Measurements from ENCODE around the gene ADAD2. TPM values are rescaled to one million over a fixed set of nuclear protein-coding genes. Genes with fewer than 3 reads are reported as not detected.

The ADAD2 gene
- total and polyA plus RNA-seq, 2 donors (not counting 3 experiments of a cell fraction or from before 2014, with no cell fraction given), result 0.04 TPM; not detected in 1

DNA sequence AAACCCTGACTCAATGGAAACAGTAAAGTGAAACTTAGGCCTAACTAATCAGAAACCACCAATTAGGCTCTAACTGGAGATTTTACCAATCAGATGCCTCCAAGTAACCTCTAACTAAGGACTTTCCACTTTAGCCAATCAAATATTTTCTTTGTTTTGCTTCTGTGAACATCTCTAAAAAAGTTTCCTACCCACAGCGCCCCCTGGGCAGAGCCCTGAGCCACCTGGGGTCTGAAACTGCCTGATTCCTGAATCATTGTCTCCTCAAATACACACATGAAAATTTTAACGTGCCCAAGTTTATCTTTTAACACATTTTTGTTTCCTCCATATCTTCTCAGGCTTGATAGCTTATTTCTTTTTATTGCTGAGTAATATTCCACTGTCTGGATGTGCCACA is 19.0 kb downstream of the ADAD2 start:
- no TSS peak for BruUV-seq (replicated peaks)
- H3K9me1 ChIP-seq (replicated peaks; ENCODE audit: control insufficient read depth, extremely low read depth, insufficient read depth, low read length), result no peaks in the 10 kb centered on the region
- no peak overlapping the region for H3K4me2 ChIP-seq (ENCODE audit: insufficient read depth, low read length)
- no peak overlapping the region for H3K9ac ChIP-seq (replicated peaks; ENCODE audit: extremely low read depth, insufficient read depth, low read length)
- no peaks in the 10 kb centered on the region for H3K9me3 ChIP-seq (replicated peaks; ENCODE audit: control insufficient read depth, insufficient read depth, low read length)
- H4K20me1 ChIP-seq (replicated peaks; ENCODE audit: control insufficient read depth, extremely low read depth, insufficient read depth, low read length), result no peaks in the 10 kb centered on the region
- CTCF ChIA-PET, result no interaction called here
- no peaks in the 10 kb centered on the region for H3K27me3 ChIP-seq (ENCODE audit: control insufficient read depth in 2 of 2, insufficient read depth in 2 of 2, low read length in 2 of 2)
- H2AFZ ChIP-seq (ENCODE audit: low read depth, low read length), result no peak overlapping the region
- TF ChIP-seq FOS (IDR thresholded peaks at IDR 0.05; ENCODE audit: borderline replicate concordance, insufficient read depth, low read length) (no peak), POLR2A (IDR thresholded peaks at IDR 0.05; ENCODE audit: low read depth, low read length) (no peak), GATA2 (IDR thresholded peaks at IDR 0.05; ENCODE audit: insufficient read depth, insufficient read length, low read depth, low read length) (no peak), MYC (IDR thresholded peaks at IDR 0.05; ENCODE audit: low read depth, low read length) (no peak)
- TF ChIP-seq, protein P1, sequence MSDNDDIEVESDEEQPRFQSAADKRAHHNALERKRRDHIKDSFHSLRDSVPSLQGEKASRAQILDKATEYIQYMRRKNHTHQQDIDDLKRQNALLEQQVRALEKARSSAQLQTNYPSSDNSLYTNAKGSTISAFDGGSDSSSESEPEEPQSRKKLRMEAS (IDR thresholded peaks at IDR 0.05; ENCODE audit: insufficient read depth, insufficient read length), result no peak
- TF ChIP-seq, protein P2, sequence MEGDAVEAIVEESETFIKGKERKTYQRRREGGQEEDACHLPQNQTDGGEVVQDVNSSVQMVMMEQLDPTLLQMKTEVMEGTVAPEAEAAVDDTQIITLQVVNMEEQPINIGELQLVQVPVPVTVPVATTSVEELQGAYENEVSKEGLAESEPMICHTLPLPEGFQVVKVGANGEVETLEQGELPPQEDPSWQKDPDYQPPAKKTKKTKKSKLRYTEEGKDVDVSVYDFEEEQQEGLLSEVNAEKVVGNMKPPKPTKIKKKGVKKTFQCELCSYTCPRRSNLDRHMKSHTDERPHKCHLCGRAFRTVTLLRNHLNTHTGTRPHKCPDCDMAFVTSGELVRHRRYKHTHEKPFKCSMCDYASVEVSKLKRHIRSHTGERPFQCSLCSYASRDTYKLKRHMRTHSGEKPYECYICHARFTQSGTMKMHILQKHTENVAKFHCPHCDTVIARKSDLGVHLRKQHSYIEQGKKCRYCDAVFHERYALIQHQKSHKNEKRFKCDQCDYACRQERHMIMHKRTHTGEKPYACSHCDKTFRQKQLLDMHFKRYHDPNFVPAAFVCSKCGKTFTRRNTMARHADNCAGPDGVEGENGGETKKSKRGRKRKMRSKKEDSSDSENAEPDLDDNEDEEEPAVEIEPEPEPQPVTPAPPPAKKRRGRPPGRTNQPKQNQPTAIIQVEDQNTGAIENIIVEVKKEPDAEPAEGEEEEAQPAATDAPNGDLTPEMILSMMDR (IDR thresholded peaks at IDR 0.05; ENCODE audit: extremely low read depth in 1 of 2, insufficient read depth in 1 of 2, low read depth in 1 of 2, low read length in 2 of 2), result no peak
- dilution Hi-C loops (cut with MboI; ENCODE audit: extremely low pct_ligation_motif_present, low sequenced_read_pairs), result no loop called here
- FAIRE-seq (no peak), DNase-seq (ENCODE audit: low read depth, low spot score) (no peak)
- no peaks in the 10 kb centered on the region for H3K4me1 ChIP-seq (ENCODE audit: control insufficient read depth, extremely low read depth, insufficient read depth, low read length)
- H3K36me3 ChIP-seq (ENCODE audit: control insufficient read depth in 2 of 2, extremely low read depth in 1 of 2, insufficient read depth in 2 of 2, low read length in 2 of 2), result no peaks in the 10 kb centered on the region
- H3K27ac ChIP-seq (ENCODE audit: insufficient read depth, low read depth, low read length), result no peak overlapping the region
- H3K4me3 ChIP-seq (replicated peaks in 1 of 3; ENCODE audit: insufficient read depth in 1 of 3, low read depth in 1 of 3, low read length in 3 of 3), result no peak overlapping the region
- H3K79me2 ChIP-seq (ENCODE audit: control insufficient read depth, insufficient read depth, low read length), result no peaks in the 10 kb centered on the region
- intact Hi-C loops (cut with micrococcal nuclease), result no loop called here
- POLR2A ChIA-PET, result no interaction called here

DNA sequence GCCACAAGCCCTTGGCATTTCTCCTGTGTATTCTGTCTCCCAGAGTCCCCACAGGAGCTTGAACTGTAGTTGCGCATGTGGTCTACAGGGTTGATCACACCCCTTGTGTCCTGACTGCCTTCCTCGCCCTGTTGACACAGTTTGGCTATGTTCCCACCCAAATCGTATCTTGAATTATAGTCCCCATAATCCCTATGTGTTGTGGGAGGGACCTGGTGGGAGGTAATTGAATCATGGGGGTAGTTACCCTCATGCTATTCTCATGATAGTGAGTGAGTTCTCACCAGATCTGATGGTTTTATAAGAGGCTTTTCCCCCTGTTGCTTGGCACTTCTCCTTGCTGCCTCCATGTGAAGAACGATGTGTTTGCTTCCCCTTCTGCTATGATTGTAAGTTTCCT is 21.2 kb downstream of the ADAD2 start:
- H3K4me3 ChIP-seq (replicated peaks in 1 of 3; ENCODE audit: insufficient read depth in 1 of 3, low read depth in 1 of 3, low read length in 3 of 3), result no peak overlapping the region
- no peaks in the 10 kb centered on the region for H4K20me1 ChIP-seq (replicated peaks; ENCODE audit: control insufficient read depth, extremely low read depth, insufficient read depth, low read length)
- H3K4me1 ChIP-seq (ENCODE audit: control insufficient read depth, extremely low read depth, insufficient read depth, low read length), result no peaks in the 10 kb centered on the region
- ChIA-PET CTCF (interaction anchor here (1.1 kb wide), 1 partner anchor 25 kb away, joined by 3 read pairs; the partner anchor contains the start of gene TAF1C), POLR2A (no interaction called here)
- no peaks in the 10 kb centered on the region for H3K79me2 ChIP-seq (ENCODE audit: control insufficient read depth, insufficient read depth, low read length)
- H3K27ac ChIP-seq (ENCODE audit: insufficient read depth, low read depth, low read length), result no peak overlapping the region
- DNase-seq (ENCODE audit: low read depth, low spot score), result no peak
- no peak for FAIRE-seq
- no peaks in the 10 kb centered on the region for H3K9me3 ChIP-seq (replicated peaks; ENCODE audit: control insufficient read depth, insufficient read depth, low read length)
- H3K4me2 ChIP-seq (ENCODE audit: insufficient read depth, low read length), result no peak overlapping the region
- no TSS peak for BruUV-seq (replicated peaks)
- no peaks in the 10 kb centered on the region for H3K36me3 ChIP-seq (ENCODE audit: control insufficient read depth in 2 of 2, extremely low read depth in 1 of 2, insufficient read depth in 2 of 2, low read length in 2 of 2)
- intact Hi-C loops (cut with micrococcal nuclease), result no loop called here
- dilution Hi-C loops (cut with MboI; ENCODE audit: extremely low pct_ligation_motif_present, low sequenced_read_pairs), result no loop called here
- H2AFZ ChIP-seq (ENCODE audit: low read depth, low read length), result no peak overlapping the region
- H3K27me3 ChIP-seq (ENCODE audit: control insufficient read depth in 2 of 2, insufficient read depth in 2 of 2, low read length in 2 of 2), result peaks cover 5 to 6% of the 10 kb centered on the region in 2 experiments
- H3K9me1 ChIP-seq (replicated peaks; ENCODE audit: control insufficient read depth, extremely low read depth, insufficient read depth, low read length), result no peaks in the 10 kb centered on the region
- no peak overlapping the region for H3K9ac ChIP-seq (replicated peaks; ENCODE audit: extremely low read depth, insufficient read depth, low read length)
- TF ChIP-seq EZH2 (IDR thresholded peaks at IDR 0.05; ENCODE audit: borderline replicate concordance, low read depth, low read length, severe bottlenecking), result no peak
- TF ChIP-seq JUN (IDR thresholded peaks at IDR 0.05; ENCODE audit: borderline replicate concordance, insufficient read depth, insufficient read length, low read depth), result no peak
- TF ChIP-seq, protein P1 (IDR thresholded peaks at IDR 0.05; ENCODE audit: insufficient read depth, insufficient read length), result no peak
- no peak for TF ChIP-seq POLR2A (IDR thresholded peaks at IDR 0.05; ENCODE audit: low read depth, low read length)
- TF ChIP-seq MYC (IDR thresholded peaks at IDR 0.05; ENCODE audit: low read depth, low read length), result no peak
- TF ChIP-seq GATA2 (IDR thresholded peaks at IDR 0.05; ENCODE audit: insufficient read depth, insufficient read length, low read depth, low read length), result no peak
- TF ChIP-seq FOS (IDR thresholded peaks at IDR 0.05; ENCODE audit: borderline replicate concordance, insufficient read depth, low read length), result no peak
- TF ChIP-seq, protein P2 (IDR thresholded peaks at IDR 0.05; ENCODE audit: extremely low read depth in 1 of 2, insufficient read depth in 1 of 2, low read depth in 1 of 2, low read length in 2 of 2), result no peak
- TF ChIP-seq POLR2AphosphoS5 (IDR thresholded peaks at IDR 0.05; ENCODE audit: insufficient read depth, low read depth, low read length), result no peak
